Left ventricle myocardium inferior (tissue), 1 donor: ENCODE results near the gene SIPA1. TPM values are rescaled to one million over a fixed set of nuclear protein-coding genes. Genes with fewer than 3 reads are reported as not detected.
"Not testable (repeated sequence)": the region's sequence is repeated elsewhere in the genome, so short reads cannot be mapped to it uniquely, and the experiment has no call there.

ENCODE experiments used
- DNase-seq: peaks from one replicate; pipeline ENCODE4 v3.0.0-alpha.2; 2020
- H3K27ac ChIP-seq: fragments of 200-600 bp; replicated peaks from 2 replicates; pipeline ENCODE4 v1.8.0; 2021
- H3K27me3 ChIP-seq: fragments of 200-600 bp; 2 replicates; pipeline ENCODE4 v1.8.0; 2021; ENCODE audit warnings: low read depth
- H3K36me3 ChIP-seq: fragments of 200-600 bp; 2 replicates; pipeline ENCODE4 v1.8.0; 2021
- H3K4me1 ChIP-seq: fragments of 200-600 bp; 2 replicates; pipeline ENCODE4 v1.8.0; 2021
- H3K4me3 ChIP-seq: fragments of 200-600 bp; 2 replicates; pipeline ENCODE4 v1.8.0; 2021; ENCODE audit warnings: mild to moderate bottlenecking, moderate library complexity
- H3K9me3 ChIP-seq: fragments of 200-600 bp; replicated peaks from 2 replicates; pipeline ENCODE4 v1.8.0; 2021
- intact Hi-C: fragments of 100-400 bp; cut with micrococcal nuclease; formaldehyde crosslinking; loops from one replicate; pipeline ENCODE4 v1.11.0; 2022
- total RNA-seq: library from RNA; stranded (reverse); fragmentation: NEBNext Ultra II Directional; extraction: Animal tissue kit (Norgen Biotek cat#: 25700); gene quantifications from one replicate; pipeline ENCODE4 v1.2.1, GENCODE V29; 2021
- TF ChIP-seq, protein P1 (sequence below): fragments of 200-600 bp; IDR thresholded peaks from 2 replicates; pipeline ENCODE4 v1.8.0; 2021; ENCODE audit warnings: antibody characterized with exemption, mild to moderate bottlenecking, borderline replicate concordance
- donor health status: DM: no; HTN: yes; CAD: no; lungs with severe emphysema.

SIPA1 gene
- total RNA-seq, 1 donor from 2014 or later: 21.0 TPM

DNA sequence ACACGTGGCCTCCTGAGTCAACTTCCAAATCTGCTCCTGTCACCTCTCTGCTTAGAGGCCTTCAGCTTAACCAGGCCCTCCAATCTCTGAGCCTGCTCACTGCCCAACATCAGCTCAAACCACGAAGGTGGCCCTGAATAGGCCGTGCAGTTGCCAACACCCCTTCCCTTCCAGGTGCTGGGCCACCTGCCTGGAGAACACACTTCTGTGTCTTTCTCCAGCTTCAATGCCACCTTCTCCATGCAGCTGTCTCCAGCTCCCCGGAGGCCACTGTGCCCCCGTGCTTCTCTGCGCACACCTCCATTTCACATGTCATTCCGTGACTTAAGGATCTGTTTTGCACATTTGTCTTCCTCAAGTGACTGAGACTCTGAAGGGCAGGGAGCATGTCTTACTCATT lies 19.5 kb downstream of the SIPA1 start:
- intact Hi-C loops: no loop called here
- Histone ChIP-seq H3K36me3 (peaks cover 77% of the 10 kb centered on the region), H3K4me3 (no peak overlapping the region), H3K4me1 (peaks cover 64% of the 10 kb centered on the region), H3K9me3 (no peaks in the 10 kb centered on the region), H3K27ac (no peak overlapping the region), H3K27me3 (no peaks in the 10 kb centered on the region)
- TF ChIP-seq, protein P1, sequence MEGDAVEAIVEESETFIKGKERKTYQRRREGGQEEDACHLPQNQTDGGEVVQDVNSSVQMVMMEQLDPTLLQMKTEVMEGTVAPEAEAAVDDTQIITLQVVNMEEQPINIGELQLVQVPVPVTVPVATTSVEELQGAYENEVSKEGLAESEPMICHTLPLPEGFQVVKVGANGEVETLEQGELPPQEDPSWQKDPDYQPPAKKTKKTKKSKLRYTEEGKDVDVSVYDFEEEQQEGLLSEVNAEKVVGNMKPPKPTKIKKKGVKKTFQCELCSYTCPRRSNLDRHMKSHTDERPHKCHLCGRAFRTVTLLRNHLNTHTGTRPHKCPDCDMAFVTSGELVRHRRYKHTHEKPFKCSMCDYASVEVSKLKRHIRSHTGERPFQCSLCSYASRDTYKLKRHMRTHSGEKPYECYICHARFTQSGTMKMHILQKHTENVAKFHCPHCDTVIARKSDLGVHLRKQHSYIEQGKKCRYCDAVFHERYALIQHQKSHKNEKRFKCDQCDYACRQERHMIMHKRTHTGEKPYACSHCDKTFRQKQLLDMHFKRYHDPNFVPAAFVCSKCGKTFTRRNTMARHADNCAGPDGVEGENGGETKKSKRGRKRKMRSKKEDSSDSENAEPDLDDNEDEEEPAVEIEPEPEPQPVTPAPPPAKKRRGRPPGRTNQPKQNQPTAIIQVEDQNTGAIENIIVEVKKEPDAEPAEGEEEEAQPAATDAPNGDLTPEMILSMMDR: no peak
- DNase-seq: no peak

GRCh38 chr11:65658174-65659021 lies 20.5 kb downstream of the SIPA1 start:
- Histone ChIP-seq H3K9me3 (no peaks in the 10 kb centered on the region), H3K36me3 (peaks cover 77% of the 10 kb centered on the region), H3K4me1 (peaks cover 61% of the 10 kb centered on the region), H3K27ac (no peak overlapping the region), H3K4me3 (no peak overlapping the region), H3K27me3 (no peaks in the 10 kb centered on the region)
- TF ChIP-seq, protein P1: no peak
- intact Hi-C loops: no loop called here
- no peak for DNase-seq

DNA sequence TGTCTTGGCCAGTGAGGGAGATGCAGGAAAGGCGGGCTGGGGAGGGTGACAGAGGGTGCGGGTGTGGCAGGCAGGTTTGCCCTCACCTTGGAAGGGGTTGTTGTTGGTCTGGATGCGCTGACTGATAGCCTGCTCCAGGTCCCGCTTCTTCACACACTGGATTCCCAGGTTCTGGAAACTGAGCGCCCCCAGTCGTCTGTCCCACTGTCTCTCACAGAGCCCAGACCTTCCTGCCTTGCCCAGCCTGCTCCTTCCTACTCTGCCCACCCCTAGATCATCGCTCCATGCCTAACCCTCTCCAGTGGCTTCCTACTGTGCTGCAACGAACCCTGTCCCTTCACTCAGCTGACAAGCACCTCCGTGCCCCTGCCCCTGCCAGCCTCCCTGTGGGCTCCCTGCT lies 22.1 kb downstream of the SIPA1 start:
- intact Hi-C loops: no loop called here
- peaks cover 66% of the 10 kb centered on the region for H3K36me3 ChIP-seq
- no peaks in the 10 kb centered on the region for H3K27me3 ChIP-seq
- H3K9me3 ChIP-seq: no peaks in the 10 kb centered on the region
- no peak overlapping the region for H3K4me3 ChIP-seq
- TF ChIP-seq, protein P1: no peak
- no peak for DNase-seq
- H3K4me1 ChIP-seq: peaks cover 58% of the 10 kb centered on the region
- H3K27ac ChIP-seq: no peak overlapping the region

DNA sequence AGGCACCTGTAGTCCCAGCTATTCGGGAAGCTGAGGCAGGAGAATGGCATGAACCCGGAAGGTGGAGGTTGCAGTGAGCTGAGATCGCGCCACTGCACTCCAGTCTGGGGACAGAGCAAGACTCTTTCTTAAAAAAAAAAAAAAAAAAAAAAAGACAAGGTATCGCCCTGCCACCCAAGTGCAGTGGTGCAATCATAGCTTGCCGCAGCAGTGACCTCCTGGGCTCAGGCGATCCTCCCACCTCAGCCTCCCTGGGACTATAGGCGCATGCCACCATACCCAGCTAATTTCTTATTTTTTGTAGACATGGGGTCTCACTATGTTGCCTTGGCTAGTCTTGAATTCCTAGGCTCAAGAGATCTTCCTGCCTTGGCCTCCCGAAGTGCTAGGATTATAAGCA lies 23.0 kb downstream of the SIPA1 start:
- H3K27me3 ChIP-seq, H3K27ac ChIP-seq, DNase-seq, intact Hi-C loops, H3K9me3 ChIP-seq: not testable (repeated sequence)
- Histone ChIP-seq H3K4me1 (peaks cover 55% of the 10 kb centered on the region), H3K36me3 (peaks cover 57% of the 10 kb centered on the region), H3K4me3 (peak overlapping the region; percentile 99)

DNA sequence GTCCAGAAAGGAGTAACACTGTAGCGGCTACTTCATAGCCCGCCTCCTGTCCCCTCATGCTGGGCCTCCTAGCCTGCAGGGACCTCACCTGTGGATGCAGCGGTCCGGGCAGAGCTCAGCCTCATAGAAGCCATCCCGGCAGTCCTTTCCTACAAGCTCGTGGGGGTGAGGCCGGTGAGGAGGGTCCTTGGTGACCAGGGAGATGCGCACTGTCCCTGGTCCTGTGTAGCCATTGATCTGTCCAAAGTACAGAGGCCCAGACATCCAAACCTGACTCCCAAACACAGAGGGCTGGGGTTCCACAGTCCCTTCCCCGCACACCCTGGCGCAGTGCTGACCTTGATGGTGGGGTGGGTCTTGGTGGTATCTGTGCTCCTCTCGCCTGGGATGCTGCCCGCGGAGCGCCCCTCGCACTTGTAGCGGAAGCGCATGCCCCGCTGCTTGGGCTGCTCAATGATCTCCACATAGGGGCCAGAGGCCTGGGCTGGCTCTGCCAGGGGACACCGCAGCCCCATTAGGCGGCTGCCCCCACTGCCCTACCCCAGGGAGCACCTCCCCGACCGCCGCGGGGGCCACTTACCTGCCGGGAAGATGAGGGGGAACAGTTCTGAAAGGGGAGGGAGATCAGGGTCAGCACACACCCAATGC lies 23.8 kb downstream of the SIPA1 start:
- no peak for DNase-seq
- Histone ChIP-seq H3K36me3 (peaks cover 49% of the 10 kb centered on the region), H3K27me3 (no peaks in the 10 kb centered on the region), H3K4me3 (peak overlapping the region; percentile 99), H3K9me3 (no peaks in the 10 kb centered on the region), H3K4me1 (peaks cover 55% of the 10 kb centered on the region), H3K27ac (peak overlapping the region; percentile 100)
- TF ChIP-seq, protein P1: no peak
- intact Hi-C loops: no loop called here
